ENCODE results near the gene HPCAL1. TPM values are rescaled to one million over a fixed set of nuclear protein-coding genes. Genes with fewer than 3 reads are reported as not detected.

The HPCAL1 gene
- total and polyA plus RNA-seq, 9 donors: 18.8 to 51.0 (median 30.1) TPM

- no peak for DNase-seq
- no peak overlapping the region for H3K4me3 ChIP-seq (ENCODE audit: low read length)
- H3K9me3 ChIP-seq (replicated peaks; ENCODE audit: control insufficient read depth, low read depth, low read length): no peaks in the 10 kb centered on the region
- peaks cover 2% of the 10 kb centered on the region for H3K27me3 ChIP-seq (ENCODE audit: control insufficient read depth, insufficient read depth, low read length)
- no peak overlapping the region for H3K27ac ChIP-seq (ENCODE audit: low read length)
- WGBS (ENCODE audit: insufficient coverage): 75% methylated on average over 11 of the region's 15 CpGs
- H3K36me3 ChIP-seq (ENCODE audit: control insufficient read depth, insufficient read depth, low read length): no peaks in the 10 kb centered on the region
- peaks cover 13% of the 10 kb centered on the region for H3K4me1 ChIP-seq (ENCODE audit: control insufficient read depth, insufficient read depth, low read length)
Observed at GRCh38 chr2:10471046-10471571, 168.4 kb downstream of the HPCAL1 start.

- H3K27ac ChIP-seq (ENCODE audit: low read length): no peak overlapping the region
- 77% methylated on average over 2 of the region's 2 CpGs for WGBS (ENCODE audit: insufficient coverage)
- no peaks in the 10 kb centered on the region for H3K36me3 ChIP-seq (ENCODE audit: control insufficient read depth, insufficient read depth, low read length)
- H3K9me3 ChIP-seq (replicated peaks; ENCODE audit: control insufficient read depth, low read depth, low read length): no peaks in the 10 kb centered on the region
- no peak overlapping the region for H3K4me3 ChIP-seq (ENCODE audit: low read length)
- peaks cover 13% of the 10 kb centered on the region for H3K4me1 ChIP-seq (ENCODE audit: control insufficient read depth, insufficient read depth, low read length)
- H3K27me3 ChIP-seq (ENCODE audit: control insufficient read depth, insufficient read depth, low read length): peaks cover 2% of the 10 kb centered on the region
- DNase-seq: no peak
Observed at GRCh38 chr2:10471955-10472354, 169.3 kb downstream of the HPCAL1 start.

GRCh38 chr2:10473121-10473756 is 170.5 kb downstream of the HPCAL1 start:
- DNase-seq: no peak
- 84% methylated on average over 3 of the region's 5 CpGs for WGBS (ENCODE audit: insufficient coverage)
- Histone ChIP-seq H3K36me3 (ENCODE audit: control insufficient read depth, insufficient read depth, low read length) (no peaks in the 10 kb centered on the region), H3K4me3 (ENCODE audit: low read length) (no peak overlapping the region), H3K27me3 (ENCODE audit: control insufficient read depth, insufficient read depth, low read length) (peaks cover 2% of the 10 kb centered on the region), H3K27ac (ENCODE audit: low read length) (no peak overlapping the region), H3K4me1 (ENCODE audit: control insufficient read depth, insufficient read depth, low read length) (peaks cover 17% of the 10 kb centered on the region), H3K9me3 (replicated peaks; ENCODE audit: control insufficient read depth, low read depth, low read length) (no peaks in the 10 kb centered on the region)

- H3K27ac ChIP-seq (ENCODE audit: low read length): no peak overlapping the region
- no peaks in the 10 kb centered on the region for H3K9me3 ChIP-seq (replicated peaks; ENCODE audit: control insufficient read depth, low read depth, low read length)
- H3K4me3 ChIP-seq (ENCODE audit: low read length): no peak overlapping the region
- no peaks in the 10 kb centered on the region for H3K36me3 ChIP-seq (ENCODE audit: control insufficient read depth, insufficient read depth, low read length)
- 84% methylated on average over 19 of the region's 21 CpGs for WGBS (ENCODE audit: insufficient coverage)
- peaks cover 23% of the 10 kb centered on the region for H3K4me1 ChIP-seq (ENCODE audit: control insufficient read depth, insufficient read depth, low read length)
- DNase-seq: no peak
- H3K27me3 ChIP-seq (ENCODE audit: control insufficient read depth, insufficient read depth, low read length): peaks cover 2% of the 10 kb centered on the region
Observed at GRCh38 chr2:10475221-10475722, 172.6 kb downstream of the HPCAL1 start.

GRCh38 chr2:10475811-10476660 is 173.3 kb downstream of the HPCAL1 start:
- Histone ChIP-seq H3K4me3 (ENCODE audit: low read length) (no peak overlapping the region), H3K4me1 (ENCODE audit: control insufficient read depth, insufficient read depth, low read length) (peaks cover 17% of the 10 kb centered on the region), H3K27ac (ENCODE audit: low read length) (no peak overlapping the region), H3K36me3 (ENCODE audit: control insufficient read depth, insufficient read depth, low read length) (no peaks in the 10 kb centered on the region), H3K27me3 (ENCODE audit: control insufficient read depth, insufficient read depth, low read length) (peaks cover 2% of the 10 kb centered on the region), H3K9me3 (replicated peaks; ENCODE audit: control insufficient read depth, low read depth, low read length) (no peaks in the 10 kb centered on the region)
- no peak for DNase-seq
- WGBS (ENCODE audit: insufficient coverage): 78% methylated on average over 19 of the region's 22 CpGs

- 73% methylated on average over 3 of the region's 12 CpGs for WGBS (ENCODE audit: insufficient coverage)
- H3K4me1 ChIP-seq (ENCODE audit: control insufficient read depth, insufficient read depth, low read length): peaks cover 17% of the 10 kb centered on the region
- H3K9me3 ChIP-seq (replicated peaks; ENCODE audit: control insufficient read depth, low read depth, low read length): no peaks in the 10 kb centered on the region
- H3K36me3 ChIP-seq (ENCODE audit: control insufficient read depth, insufficient read depth, low read length): no peaks in the 10 kb centered on the region
- no peak for DNase-seq
- H3K27ac ChIP-seq (ENCODE audit: low read length): no peak overlapping the region
- H3K27me3 ChIP-seq (ENCODE audit: control insufficient read depth, insufficient read depth, low read length): peaks cover 7% of the 10 kb centered on the region
- H3K4me3 ChIP-seq (ENCODE audit: low read length): no peak overlapping the region
Observed at GRCh38 chr2:10476723-10477442, 174.2 kb downstream of the HPCAL1 start.

Other genes with a start within 250 kb of the HPCAL1 start
- gene CYS1, start 222.5 kb upstream of the HPCAL1 start, total RNA-seq: 11.5 TPM
- gene CYS1, start 222.5 kb upstream of the HPCAL1 start, polyA plus RNA-seq (ENCODE audit: insufficient read depth in 1 of 8, insufficient read length in 8 of 8, low replicate concordance in 1 of 8): 10 to 100 TPM in 6 of 8 donors, 1 to 10 TPM in 2; 6.5 to 16.8 (median 12.3) TPM
- 12.2 TPM for gene RRM2, start 180.2 kb upstream of the HPCAL1 start, total RNA-seq
- gene RRM2, start 180.2 kb upstream of the HPCAL1 start, polyA plus RNA-seq (ENCODE audit: insufficient read depth in 1 of 8, insufficient read length in 8 of 8, low replicate concordance in 1 of 8): 10 to 100 TPM; 27.1 to 66.2 (median 40.9) TPM
- 123 TPM for gene ODC1, start 145.4 kb downstream of the HPCAL1 start, total RNA-seq
- 100 to 1,000 TPM in 7 of 8 donors, 10 to 100 TPM in 1; 99.5 to 135 (median 114) TPM for gene ODC1, start 145.4 kb downstream of the HPCAL1 start, polyA plus RNA-seq (ENCODE audit: insufficient read depth in 1 of 8, insufficient read length in 8 of 8, low replicate concordance in 1 of 8)